GM12878 (cell line): ENCODE data around the gene BAIAP2L1. TPM values are rescaled to one million over a fixed set of nuclear protein-coding genes. Genes with fewer than 3 reads are reported as not detected.
A peak's percentile ranks its signal among the peaks of the same experiment; 100 is the strongest.

Source experiments
- ATAC-seq: fragments of 200-7000 bp; cut with Tn5 transposase; 3 replicates; pipeline ENCODE4 v1.9.1; 2020; ENCODE audit warnings: mild to moderate bottlenecking, moderate library complexity
- BruUV-seq: library from RNA; stranded (reverse); fragments of 400-500 nt; replicated peaks from 2 replicates; lab custom pipeline; 2021; lab: Mats Ljungman, UMichigan
- CTCF ChIA-PET: fragments of 300-600 bp; sonication (Branson Sonifier 250); formaldehyde crosslinking; extraction: SDS; loops from one replicate; lab custom pipeline; 2021; ENCODE audit warnings: inconsistent platforms; lab: Yijun Ruan, JAX
- POLR2A ChIA-PET: fragments of 350-600 bp; formaldehyde crosslinking; extraction: SDS; loops from one replicate; lab custom pipeline; 2021; ENCODE audit warnings: inconsistent platforms; lab: Charles Lee
- RAD21 ChIA-PET: fragments of 300-600 bp; sonication (Branson Sonifier 250); formaldehyde crosslinking; loops from one replicate; lab custom pipeline; 2023; ENCODE audit warnings: antibody characterized with exemption; ENCODE audit not compliant: unreplicated experiment; lab: Charles Lee
- SMC1A ChIA-PET: fragments of 300-600 bp; sonication (Branson Sonifier 250); formaldehyde crosslinking; loops from one replicate; lab custom pipeline; 2023; ENCODE audit not compliant: unreplicated experiment, uncharacterized antibody; lab: Charles Lee
- DNase-seq: peaks from one replicate; pipeline ENCODE4 v3.0.0-alpha.2; 2011; ENCODE audit warnings: low read depth, low spot score
- FAIRE-seq: peaks from 3 replicates; lab custom pipeline; 2011; peaks lifted over from hg19 to GRCh38; lab: Jason Lieb, UNC
- H2AFZ ChIP-seq: 2 replicates; pipeline ENCODE4 v1.6.0; 2011; ENCODE audit warnings: low read depth, low read length, control low read depth; ENCODE audit not compliant: control insufficient read depth
- H3K27ac ChIP-seq: 2 replicates; pipeline ENCODE4 v1.5.1; 2011; ENCODE audit warnings: control low read depth; ENCODE audit not compliant: control insufficient read depth, insufficient read depth
- H3K27me3 ChIP-seq, 2 experiments: replicated peaks in 1 of 2; 2 replicates each; pipeline versions ENCODE4 v1.6.0 to v1.6.1; 2011; ENCODE audit warnings: low read length in 1 of 2; ENCODE audit not compliant: control insufficient read depth in 2 of 2, insufficient read depth in 2 of 2
- H3K36me3 ChIP-seq, 2 experiments: 2 replicates each; pipeline ENCODE4 v1.5.1; 2011; ENCODE audit warnings: low read length in 1 of 2; ENCODE audit not compliant: control insufficient read depth in 2 of 2, insufficient read depth in 2 of 2
- H3K4me1 ChIP-seq: 2 replicates; pipeline ENCODE4 v1.6.1; 2011; ENCODE audit warnings: mild to moderate bottlenecking, low read length, moderate library complexity, mixed read lengths; ENCODE audit not compliant: control insufficient read depth, insufficient read depth
- H3K4me2 ChIP-seq: 2 replicates; pipeline ENCODE4 v1.6.0; 2011; ENCODE audit warnings: control low read depth; ENCODE audit not compliant: control insufficient read depth, insufficient read depth
- H3K4me3 ChIP-seq: fragments of 200-600 bp; sonication (generic); 2 replicates; pipeline ENCODE4 v1.5.1; 2016
- H3K79me2 ChIP-seq: 2 replicates; pipeline ENCODE4 v1.6.0; 2011; ENCODE audit warnings: low read length; ENCODE audit not compliant: control insufficient read depth, insufficient read depth
- H3K9ac ChIP-seq: 2 replicates; pipeline ENCODE4 v1.8.0; 2011; ENCODE audit warnings: low read length, control low read depth, mixed read lengths; ENCODE audit not compliant: control insufficient read depth, insufficient read depth
- H3K9me3 ChIP-seq: replicated peaks from 3 replicates; pipeline ENCODE4 v1.5.1; 2011; ENCODE audit warnings: mild to moderate bottlenecking, low read length; ENCODE audit not compliant: control insufficient read depth, insufficient read depth
- H4K20me1 ChIP-seq: 2 replicates; pipeline ENCODE4 v1.6.0; 2011; ENCODE audit not compliant: control insufficient read depth, insufficient read depth
- CBFB ChIP-seq: IDR thresholded peaks from 2 replicates; pipeline ENCODE4 v1.6.1; 2016; ENCODE audit warnings: antibody characterized with exemption, low read depth
- EED ChIP-seq: sonication (generic); IDR thresholded peaks from 2 replicates; pipeline ENCODE4 v1.6.1; 2016; ENCODE audit warnings: antibody characterized with exemption, low read depth
- FOXK2 ChIP-seq: fragments of 450-650 bp; IDR thresholded peaks from 2 replicates; pipeline ENCODE4 v1.6.1; 2017; ENCODE audit warnings: mild to moderate bottlenecking, moderate library complexity
- IKZF2 ChIP-seq, 2 experiments: fragments of 450-650 bp; IDR thresholded peaks; 2 replicates each; pipeline ENCODE4 v1.6.1; 2017; ENCODE audit warnings: mild to moderate bottlenecking in 2 of 2, moderate library complexity in 2 of 2
- JUND ChIP-seq: IDR thresholded peaks from 2 replicates; pipeline ENCODE4 v1.6.1; 2012; ENCODE audit warnings: low read depth, mild to moderate bottlenecking, low read length, improper control_type of control experiment, moderate library complexity
- MEF2A ChIP-seq: IDR thresholded peaks from 2 replicates; pipeline ENCODE4 v1.6.1; 2011; ENCODE audit warnings: low read depth, mild to moderate bottlenecking, low read length, moderate library complexity; ENCODE audit not compliant: insufficient read depth
- NR2C1 ChIP-seq: fragments of 450-650 bp; IDR thresholded peaks from 2 replicates; pipeline ENCODE4 v1.6.1; 2017; ENCODE audit warnings: antibody characterized with exemption, mild to moderate bottlenecking, moderate library complexity
- RAD21 ChIP-seq: IDR thresholded peaks from 2 replicates; pipeline ENCODE4 v1.6.1; 2011; ENCODE audit warnings: mild to moderate bottlenecking, low read depth, low read length, moderate library complexity; ENCODE audit not compliant: insufficient read depth
- RBBP5 ChIP-seq: fragments of 200-600 bp; sonication (generic); conservative IDR thresholded peaks from 2 replicates; pipeline ENCODE4 v1.6.1; 2016
- RUNX3 ChIP-seq: IDR thresholded peaks from 2 replicates; pipeline ENCODE4 v1.6.1; 2012; ENCODE audit warnings: low read length, inconsistent platforms
- SIN3A ChIP-seq: IDR thresholded peaks from 2 replicates; pipeline ENCODE4 v1.6.1; 2012; ENCODE audit warnings: low read depth, low read length, improper control_type of control experiment
- SPI1 ChIP-seq: IDR thresholded peaks from 2 replicates; pipeline ENCODE4 v1.6.1; 2011; ENCODE audit warnings: low read depth, mild to moderate bottlenecking, low read length, moderate library complexity, borderline replicate concordance; ENCODE audit not compliant: insufficient read depth
- STAT1 ChIP-seq: fragments of 450-650 bp; conservative IDR thresholded peaks from 2 replicates; pipeline ENCODE4 v1.6.1; 2014; ENCODE audit warnings: antibody characterized with exemption, mild to moderate bottlenecking
- TARDBP ChIP-seq: IDR thresholded peaks from 2 replicates; pipeline ENCODE4 v1.6.1; 2016; ENCODE audit warnings: borderline replicate concordance
- ZBED1 ChIP-seq: IDR thresholded peaks from 2 replicates; pipeline ENCODE4 v1.6.1; 2016; ENCODE audit warnings: borderline replicate concordance
- ZNF217 ChIP-seq: fragments of 450-650 bp; IDR thresholded peaks from 2 replicates; pipeline ENCODE4 v1.6.1; 2017; ENCODE audit warnings: antibody characterized with exemption, mild to moderate bottlenecking
- WGBS: methylation state at CpG from one replicate; pipeline ENCODE4 v1.1.6; 2016; ENCODE audit warnings: low lambda C conversion rate; ENCODE audit not compliant: insufficient replicate concordance, insufficient coverage; ENCODE audit errors: missing lambda C conversion rate; 5-methylcytosine and 5-hydroxymethylcytosine counted together
- in situ Hi-C: fragments of 300-500 bp; cut with MboI; formaldehyde crosslinking; loops from 9 replicates; pipeline ENCODE4 v1.14.3; 2018; ENCODE audit warnings: mixed read lengths
- intact Hi-C: fragments of 100-400 bp; cut with micrococcal nuclease; formaldehyde crosslinking; loops from one replicate; pipeline ENCODE4 v1.14.2; 2022; ENCODE audit not compliant: unreplicated experiment
- polyA plus RNA-seq, 11 experiments: library from polyadenylated mRNA; depleted of rRNA in 4 of 11; unstranded in 6 of 11; stranded (reverse) in 5 of 11; fragments of >200 nt; fragmentation: Nextera tagmentation in 4 of 11; fragmentation: Illumina TruSeq in 1 of 11; extraction: Ambion mirVana in 4 of 11; extraction: Trizol in 1 of 11; gene quantifications; 1 replicate in 1 of 11; 2 replicates in 10 of 11; pipeline versions ENCODE4 v1.2.1 to v1.2.3, GENCODE V29; 2011 to 2016; ENCODE audit warnings: inconsistent platforms in 2 of 11, missing spikeins in 2 of 11, low read depth in 1 of 11
- total RNA-seq, 4 experiments: library from RNA; depleted of rRNA in 3 of 4; stranded (reverse); fragments of >200 nt in 3 of 4; fragmentation: Illumina TruSeq in 1 of 4; extraction: Trizol in 1 of 4; gene quantifications; 2 replicates each; pipeline versions ENCODE4 v1.2.1 to v1.2.3, GENCODE V29; 2013 to 2021
- TF ChIP-seq, protein P1 (sequence below): fragments of 450-650 bp; IDR thresholded peaks from 2 replicates; pipeline ENCODE4 v1.6.1; 2018; ENCODE audit warnings: borderline replicate concordance, mild to moderate bottlenecking; ENCODE audit not compliant: partially characterized antibody
- TF ChIP-seq, protein P2 (sequence below): fragments of 450-650 bp; IDR thresholded peaks from 2 replicates; pipeline ENCODE4 v1.6.1; 2017; ENCODE audit warnings: low read depth, mild to moderate bottlenecking, moderate library complexity
- TF ChIP-seq, protein P3 (sequence below): IDR thresholded peaks from 2 replicates; pipeline ENCODE4 v1.6.1; 2012; ENCODE audit warnings: low read depth, low read length, improper control_type of control experiment

Gene BAIAP2L1
- total and polyA plus RNA-seq, 10 of the 15 experiments (the other 5 are each of a cell fraction or from before 2014, with no cell fraction given), result 8.9 to 60.2 (median 35.7) TPM

DNA sequence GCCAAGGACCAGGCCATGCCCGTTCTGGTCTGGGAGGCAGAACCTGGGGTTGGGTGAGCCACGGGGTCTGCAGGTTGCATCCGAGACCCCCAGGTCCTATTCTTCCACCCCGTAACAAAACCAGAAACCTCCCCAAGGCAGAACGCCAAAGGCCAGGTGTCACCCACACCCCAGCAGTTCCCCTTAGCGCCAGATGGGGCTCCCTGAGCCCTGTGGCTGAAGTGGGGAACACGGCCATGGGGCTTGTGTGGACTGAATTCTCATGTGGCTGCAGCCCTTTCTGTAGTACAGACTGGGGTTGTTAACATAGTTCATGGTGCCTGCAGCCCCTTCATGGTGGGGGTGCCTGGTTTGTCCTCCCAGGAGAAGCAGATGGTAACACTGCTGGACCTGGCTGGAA lies 109.2 kb downstream of the BAIAP2L1 start (continued):
- TF ChIP-seq TARDBP, result no peak
- peak; percentile 15; the same call in 1 of the 2 replicates for TF ChIP-seq SPI1
- TF ChIP-seq RAD21, result peak; percentile 48
- TF ChIP-seq, all 136 proteins: peak for 3

DNA sequence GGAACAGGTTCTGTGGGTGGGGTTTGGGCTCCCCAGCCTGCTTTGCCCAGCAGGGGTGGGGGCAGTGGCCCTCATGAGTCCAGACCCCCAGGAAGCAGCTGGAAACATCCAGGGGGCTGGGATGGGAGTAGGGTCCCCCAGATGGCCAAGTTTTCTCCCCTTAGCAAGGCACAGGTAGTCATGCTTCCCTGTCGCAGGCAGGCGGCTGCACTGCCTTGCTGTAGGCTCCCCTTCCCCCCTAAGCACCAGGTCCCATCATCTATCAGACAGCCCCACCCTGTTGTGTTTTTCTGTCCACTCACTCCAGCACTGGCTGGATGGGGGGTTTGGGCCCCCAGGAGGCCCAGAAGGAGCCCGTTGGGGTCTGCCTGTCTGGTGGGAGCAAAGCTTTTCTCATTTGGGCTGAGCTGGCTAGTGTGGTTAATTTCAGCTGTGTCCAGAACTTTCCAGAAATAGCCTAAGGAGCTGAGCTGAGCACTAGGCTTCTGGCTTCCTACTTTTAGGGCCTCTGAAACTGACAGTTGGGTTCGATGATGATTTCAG lies 111.5 kb downstream of the BAIAP2L1 start:
- no peak overlapping the region for H3K9ac ChIP-seq
- ChIA-PET SMC1A (no interaction called here), POLR2A (no interaction called here), RAD21 (interaction anchor here (0.9 kb wide), 1 partner anchor 111 kb away, joined by 3 read pairs; the partner anchor contains the start of gene BAIAP2L1), CTCF (interaction anchor here (2.0 kb wide), 1 partner anchor 112 kb away, joined by 8 read pairs; the partner anchor contains the start of gene BAIAP2L1)
- TF ChIP-seq RUNX3 (no peak), IKZF2 (IDR thresholded peaks at IDR 0.05) (no peak), EED (no peak), FOXK2 (no peak), JUND (no peak), SIN3A (no peak), RBBP5 (no peak), CBFB (no peak), ZBED1 (no peak), ZNF217 (no peak), NR2C1 (no peak), MEF2A (no peak), STAT1 (no peak)
- TF ChIP-seq, protein P1, sequence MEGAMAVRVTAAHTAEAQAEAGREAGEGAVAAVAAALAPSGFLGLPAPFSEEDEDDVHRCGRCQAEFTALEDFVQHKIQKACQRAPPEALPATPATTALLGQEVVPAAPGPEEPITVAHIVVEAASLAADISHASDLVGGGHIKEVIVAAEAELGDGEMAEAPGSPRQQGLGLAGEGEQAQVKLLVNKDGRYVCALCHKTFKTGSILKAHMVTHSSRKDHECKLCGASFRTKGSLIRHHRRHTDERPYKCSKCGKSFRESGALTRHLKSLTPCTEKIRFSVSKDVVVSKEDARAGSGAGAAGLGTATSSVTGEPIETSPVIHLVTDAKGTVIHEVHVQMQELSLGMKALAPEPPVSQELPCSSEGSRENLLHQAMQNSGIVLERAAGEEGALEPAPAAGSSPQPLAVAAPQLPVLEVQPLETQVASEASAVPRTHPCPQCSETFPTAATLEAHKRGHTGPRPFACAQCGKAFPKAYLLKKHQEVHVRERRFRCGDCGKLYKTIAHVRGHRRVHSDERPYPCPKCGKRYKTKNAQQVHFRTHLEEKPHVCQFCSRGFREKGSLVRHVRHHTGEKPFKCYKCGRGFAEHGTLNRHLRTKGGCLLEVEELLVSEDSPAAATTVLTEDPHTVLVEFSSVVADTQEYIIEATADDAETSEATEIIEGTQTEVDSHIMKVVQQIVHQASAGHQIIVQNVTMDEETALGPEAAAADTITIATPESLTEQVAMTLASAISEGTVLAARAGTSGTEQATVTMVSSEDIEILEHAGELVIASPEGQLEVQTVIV, result no peak
- TF ChIP-seq, protein P2, sequence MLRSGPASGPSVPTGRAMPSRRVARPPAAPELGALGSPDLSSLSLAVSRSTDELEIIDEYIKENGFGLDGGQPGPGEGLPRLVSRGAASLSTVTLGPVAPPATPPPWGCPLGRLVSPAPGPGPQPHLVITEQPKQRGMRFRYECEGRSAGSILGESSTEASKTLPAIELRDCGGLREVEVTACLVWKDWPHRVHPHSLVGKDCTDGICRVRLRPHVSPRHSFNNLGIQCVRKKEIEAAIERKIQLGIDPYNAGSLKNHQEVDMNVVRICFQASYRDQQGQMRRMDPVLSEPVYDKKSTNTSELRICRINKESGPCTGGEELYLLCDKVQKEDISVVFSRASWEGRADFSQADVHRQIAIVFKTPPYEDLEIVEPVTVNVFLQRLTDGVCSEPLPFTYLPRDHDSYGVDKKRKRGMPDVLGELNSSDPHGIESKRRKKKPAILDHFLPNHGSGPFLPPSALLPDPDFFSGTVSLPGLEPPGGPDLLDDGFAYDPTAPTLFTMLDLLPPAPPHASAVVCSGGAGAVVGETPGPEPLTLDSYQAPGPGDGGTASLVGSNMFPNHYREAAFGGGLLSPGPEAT, result no peak
- TF ChIP-seq, protein P3, sequence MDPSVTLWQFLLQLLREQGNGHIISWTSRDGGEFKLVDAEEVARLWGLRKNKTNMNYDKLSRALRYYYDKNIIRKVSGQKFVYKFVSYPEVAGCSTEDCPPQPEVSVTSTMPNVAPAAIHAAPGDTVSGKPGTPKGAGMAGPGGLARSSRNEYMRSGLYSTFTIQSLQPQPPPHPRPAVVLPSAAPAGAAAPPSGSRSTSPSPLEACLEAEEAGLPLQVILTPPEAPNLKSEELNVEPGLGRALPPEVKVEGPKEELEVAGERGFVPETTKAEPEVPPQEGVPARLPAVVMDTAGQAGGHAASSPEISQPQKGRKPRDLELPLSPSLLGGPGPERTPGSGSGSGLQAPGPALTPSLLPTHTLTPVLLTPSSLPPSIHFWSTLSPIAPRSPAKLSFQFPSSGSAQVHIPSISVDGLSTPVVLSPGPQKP, result no peak
- 79% methylated on average over 4 of the region's 4 CpGs for WGBS
- H3K27ac ChIP-seq, result no peak overlapping the region
- H3K27me3 ChIP-seq, result no peaks in the 10 kb centered on the region
- in situ Hi-C loops (no loop called here), intact Hi-C loops (no loop called here)
- no peaks in the 10 kb centered on the region for H4K20me1 ChIP-seq
- DNase-seq (no peak), FAIRE-seq (no peak), ATAC-seq (no peak)
- BruUV-seq, result no TSS peak
- no peak overlapping the region for H3K4me2 ChIP-seq
- H2AFZ ChIP-seq, result no peak overlapping the region
- peaks cover 5 to 11% of the 10 kb centered on the region in 2 experiments for H3K36me3 ChIP-seq
- no peaks in the 10 kb centered on the region; the same call in 1 of the 2 replicates for H3K79me2 ChIP-seq
- H3K9me3 ChIP-seq, result no peaks in the 10 kb centered on the region
- H3K4me3 ChIP-seq, result no peak overlapping the region
- H3K4me1 ChIP-seq, result no peaks in the 10 kb centered on the region
